H1 (cell line): ENCODE results near the gene ANKS1A. TPM values are rescaled to one million over a fixed set of nuclear protein-coding genes. Genes with fewer than 3 reads are reported as not detected.

Source experiments
- CTCF ChIA-PET: fragments of 300-600 bp; sonication (Branson Sonifier 250); formaldehyde crosslinking; loops from one replicate; lab custom pipeline; 2021; ENCODE audit not compliant: partially characterized antibody; lab: Charles Lee
- POLR2A ChIA-PET: fragments of 300-600 bp; sonication (Branson Sonifier 250); formaldehyde crosslinking; loops from one replicate; lab custom pipeline; 2021; ENCODE audit warnings: inconsistent platforms; ENCODE audit not compliant: partially characterized antibody; lab: Charles Lee
- DNase-seq, 2 experiments: peaks; one replicate each; pipeline versions ENCODE4 v3.0.0 to v3.0.0-alpha.2; 2010 to 2022; ENCODE audit warnings: low spot score in 2 of 2, low read depth in 1 of 2, mixed read lengths in 1 of 2
- FAIRE-seq: peaks from 2 replicates; lab custom pipeline; 2011; peaks lifted over from hg19 to GRCh38; lab: Jason Lieb, UNC
- H2AFZ ChIP-seq: 2 replicates; pipeline ENCODE4 v1.8.1; 2012; ENCODE audit warnings: low read length, inconsistent platforms
- H2AK5ac ChIP-seq: 2 replicates; pipeline ENCODE4 v1.6.1; 2013; ENCODE audit warnings: low read depth, low read length
- H2BK120ac ChIP-seq: replicated peaks from 2 replicates; pipeline ENCODE3; 2013; ENCODE audit warnings: low read depth, low read length, inconsistent platforms
- H2BK12ac ChIP-seq: 2 replicates; pipeline ENCODE4 v1.6.1; 2013; ENCODE audit warnings: low read depth, low read length
- H2BK15ac ChIP-seq: 2 replicates; pipeline ENCODE4 v1.6.1; 2013; ENCODE audit warnings: low read length
- H2BK20ac ChIP-seq: 2 replicates; pipeline ENCODE4 v1.6.1; 2013; ENCODE audit warnings: low read length
- H2BK5ac ChIP-seq: 2 replicates; pipeline ENCODE4 v1.6.1; 2013; ENCODE audit warnings: low read depth, low read length
- H3K14ac ChIP-seq: 2 replicates; pipeline ENCODE4 v1.6.1; 2013; ENCODE audit warnings: inconsistent platforms; ENCODE audit not compliant: insufficient read length
- H3K18ac ChIP-seq: 2 replicates; pipeline ENCODE4 v1.6.1; 2013; ENCODE audit warnings: low read length; ENCODE audit errors: extremely low read depth
- H3K23ac ChIP-seq: 2 replicates; pipeline ENCODE4 v1.6.1; 2013; ENCODE audit warnings: inconsistent platforms; ENCODE audit not compliant: insufficient read length
- H3K23me2 ChIP-seq: 2 replicates; pipeline ENCODE4 v1.6.1; 2013; ENCODE audit warnings: low read depth, low read length
- H3K27ac ChIP-seq: 2 replicates; pipeline ENCODE4 v1.6.1; 2011; ENCODE audit warnings: low read depth, low read length, inconsistent platforms
- H3K27me3 ChIP-seq, 4 experiments: replicated peaks in 1 of 4; 1 replicate in 1 of 4; 2 replicates in 3 of 4; pipeline versions ENCODE4 v1.6.1 to v1.8.1; 2011 to 2013; ENCODE audit warnings: low read length in 3 of 4, mild to moderate bottlenecking in 3 of 4, inconsistent platforms in 2 of 4, mixed read lengths in 2 of 4, moderate library complexity in 1 of 4; ENCODE audit not compliant: control insufficient read depth in 3 of 4, insufficient read depth in 3 of 4; ENCODE audit errors: extremely low read depth in 1 of 4
- H3K36me3 ChIP-seq, 4 experiments: 2 replicates each; pipeline versions ENCODE4 v1.6.1 to v1.8.1; 2011 to 2013; ENCODE audit warnings: mild to moderate bottlenecking in 4 of 4, low read length in 3 of 4, moderate library complexity in 2 of 4, control low read depth in 1 of 4, inconsistent platforms in 1 of 4; ENCODE audit not compliant: insufficient read depth in 4 of 4, control insufficient read depth in 2 of 4
- H3K4ac ChIP-seq: replicated peaks from 2 replicates; pipeline ENCODE3; 2013; ENCODE audit warnings: low read length, low read depth, mixed read lengths, inconsistent platforms; ENCODE audit not compliant: insufficient read length
- H3K4me1 ChIP-seq, 4 experiments: replicated peaks in 1 of 4; 1 replicate in 1 of 4; 2 replicates in 3 of 4; pipeline versions ENCODE4 v1.6.1 to v1.8.1; 2011 to 2013; ENCODE audit warnings: low read length in 3 of 4, inconsistent platforms in 2 of 4, mixed read lengths in 1 of 4; ENCODE audit not compliant: insufficient read depth in 4 of 4, control insufficient read depth in 3 of 4
- H3K4me2 ChIP-seq, 2 experiments: 2 replicates each; pipeline versions ENCODE4 v1.6.1 to v1.8.1; 2011 to 2013; ENCODE audit warnings: low read depth in 2 of 2, low read length in 2 of 2, control low read depth in 1 of 2, inconsistent platforms in 1 of 2, mild to moderate bottlenecking in 1 of 2; ENCODE audit not compliant: insufficient read depth in 1 of 2
- H3K4me3 ChIP-seq, 4 experiments: fragments of 200-600, 300-600 bp in 1 of 4; sonication (generic), shearing (Covaris generic), sonication (Bioruptor Twin) in 1 of 4; 2 replicates each; pipeline versions ENCODE4 v1.5.1 to v1.8.1; 2011 to 2016; ENCODE audit warnings: low read length in 4 of 4, low read depth in 3 of 4, control low read depth in 2 of 4, inconsistent platforms in 2 of 4, mild to moderate bottlenecking in 2 of 4, mixed read lengths in 1 of 4, moderate library complexity in 1 of 4; ENCODE audit not compliant: insufficient read depth in 2 of 4; ENCODE audit errors: extremely low read depth in 1 of 4
- H3K56ac ChIP-seq: replicated peaks from 2 replicates; pipeline ENCODE3; 2013; ENCODE audit warnings: low read depth, mild to moderate bottlenecking, mixed read lengths, low read length, inconsistent platforms; ENCODE audit not compliant: insufficient read length
- H3K79me1 ChIP-seq: 2 replicates; pipeline ENCODE4 v1.6.1; 2013; ENCODE audit warnings: low read depth, low read length, control low read depth
- H3K79me2 ChIP-seq, 2 experiments: 2 replicates each; pipeline versions ENCODE4 v1.6.1 to v1.8.1; 2012 to 2013; ENCODE audit warnings: low read length in 2 of 2, mild to moderate bottlenecking in 2 of 2, inconsistent platforms in 1 of 2; ENCODE audit not compliant: insufficient read depth in 2 of 2, control insufficient read depth in 1 of 2
- H3K9ac ChIP-seq, 4 experiments: replicated peaks in 1 of 4; 1 replicate in 1 of 4; 2 replicates in 3 of 4; pipeline versions ENCODE4 v1.6.1 to v1.8.1; 2011 to 2013; ENCODE audit warnings: low read depth in 3 of 4, low read length in 3 of 4, control low read depth in 2 of 4, mild to moderate bottlenecking in 2 of 4, moderate library complexity in 2 of 4, inconsistent platforms in 1 of 4; ENCODE audit errors: extremely low read depth in 1 of 4
- H3K9me3 ChIP-seq, 2 experiments: 2 replicates each; pipeline versions ENCODE4 v1.6.1 to v1.8.1; 2012 to 2013; ENCODE audit warnings: mild to moderate bottlenecking in 2 of 2, moderate library complexity in 2 of 2, control low read depth in 1 of 2, inconsistent platforms in 1 of 2, low read depth in 1 of 2, low read length in 1 of 2, mixed read lengths in 1 of 2; ENCODE audit not compliant: insufficient read depth in 2 of 2
- H4K20me1 ChIP-seq, 2 experiments: replicated peaks in 1 of 2; 2 replicates each; pipeline versions ENCODE3 to v1.8.1; 2011 to 2013; ENCODE audit warnings: inconsistent platforms in 2 of 2, low read length in 2 of 2, mild to moderate bottlenecking in 1 of 2; ENCODE audit not compliant: insufficient read depth in 2 of 2, control insufficient read depth in 1 of 2
- H4K5ac ChIP-seq: 2 replicates; pipeline ENCODE4 v1.6.1; 2013; ENCODE audit warnings: low read length, low read depth, mixed read lengths, inconsistent platforms; ENCODE audit not compliant: insufficient read length
- H4K8ac ChIP-seq: 2 replicates; pipeline ENCODE4 v1.8.0; 2013; ENCODE audit warnings: mild to moderate bottlenecking, moderate library complexity, low read length, inconsistent platforms; ENCODE audit not compliant: insufficient read depth; ENCODE audit errors: extremely low read depth
- H4K91ac ChIP-seq: replicated peaks from 2 replicates; pipeline ENCODE3; 2013; ENCODE audit warnings: low read length, mixed read lengths, inconsistent platforms; ENCODE audit not compliant: insufficient read length
- CBX8 ChIP-seq: fragments of 300-800, 300-1000 bp; sonication (generic); IDR thresholded peaks from 2 replicates; pipeline ENCODE4 v1.7.1; 2016; ENCODE audit warnings: low read depth, low read length, borderline replicate concordance
- CREB1 ChIP-seq: IDR thresholded peaks from 2 replicates; pipeline ENCODE4 v1.6.1; 2012; ENCODE audit warnings: inconsistent platforms
- GABPA ChIP-seq: IDR thresholded peaks from 2 replicates; pipeline ENCODE4 v1.6.1; 2011; ENCODE audit warnings: mild to moderate bottlenecking, low read length, moderate library complexity, borderline replicate concordance; ENCODE audit not compliant: insufficient read depth
- PHF8 ChIP-seq: fragments of 200-600 bp; sonication (generic); conservative IDR thresholded peaks from 2 replicates; pipeline ENCODE4 v1.7.1; 2012; ENCODE audit warnings: low read depth, mild to moderate bottlenecking, inconsistent platforms, low read length, moderate library complexity
- POLR2A ChIP-seq, 2 experiments: IDR thresholded peaks; 1 replicate in 1 of 2; 2 replicates in 1 of 2; pipeline ENCODE4 v1.6.1; 2011; ENCODE audit warnings: low read depth in 2 of 2, low read length in 2 of 2, mild to moderate bottlenecking in 2 of 2; ENCODE audit errors: control extremely low read depth in 1 of 2
- POU5F1 ChIP-seq: IDR thresholded peaks from 2 replicates; pipeline ENCODE4 v1.6.1; 2011; ENCODE audit warnings: low read depth, mild to moderate bottlenecking, low read length, moderate library complexity
- SAP30 ChIP-seq: fragments of 300-600 bp; sonication (generic); IDR thresholded peaks from 2 replicates; pipeline ENCODE4 v1.7.1; 2012; ENCODE audit warnings: low read length, moderate library complexity, mild to moderate bottlenecking, inconsistent platforms; ENCODE audit not compliant: insufficient read depth, insufficient replicate concordance
- SIN3A ChIP-seq, 2 experiments: IDR thresholded peaks in 1 of 2; conservative IDR thresholded peaks in 1 of 2; 2 replicates each; pipeline ENCODE4 v1.6.1; 2011 to 2012; ENCODE audit warnings: low read length in 2 of 2, improper control_type of control experiment in 1 of 2, low read depth in 1 of 2, mild to moderate bottlenecking in 1 of 2
- SIRT6 ChIP-seq: IDR thresholded peaks from one replicate; pipeline ENCODE4 v1.7.1; 2012; ENCODE audit warnings: low read length, inconsistent platforms
- SP1 ChIP-seq: IDR thresholded peaks from 2 replicates; pipeline ENCODE4 v1.6.1; 2011; ENCODE audit warnings: low read depth, low read length
- WGBS, 2 experiments: shearing (Covaris generic) in 1 of 2; methylation state at CpG; one replicate each; pipeline versions ENCODE4 v1.1.6 to v1.1.7; 2013 to 2015; ENCODE audit warnings: low lambda C conversion rate in 2 of 2, mixed read lengths in 2 of 2, inconsistent platforms in 1 of 2, low coverage in 1 of 2, missing lambda C conversion rate in 1 of 2; ENCODE audit not compliant: insufficient replicate concordance in 2 of 2, insufficient coverage in 1 of 2, insufficient read length in 1 of 2; ENCODE audit errors: extremely low coverage in 1 of 2, missing lambda C conversion rate in 1 of 2; 5-methylcytosine and 5-hydroxymethylcytosine counted together
- polyA plus RNA-seq, 7 experiments: library from polyadenylated mRNA; depleted of rRNA in 3 of 7; stranded (reverse) in 5 of 7; unstranded in 2 of 7; fragments of >200 nt in 5 of 7; fragments of 200-250 nt in 2 of 7; gene quantifications; 1 replicate in 5 of 7; 2 replicates in 1 of 7; 4 replicates in 1 of 7; pipeline versions ENCODE4 v1.2.1 to v1.2.3, GENCODE V29; 2011 to 2013; ENCODE audit warnings: missing spikeins in 2 of 7, mixed read lengths in 2 of 7
- total RNA-seq: library from RNA; stranded (reverse); fragmentation: NEBNext Ultra II Directional; extraction: Animal tissue kit (Norgen Biotek cat#: 25700); gene quantifications from 2 replicates; pipeline ENCODE4 v1.2.1, GENCODE V29; 2021
- TF ChIP-seq, protein P1 (sequence below): IDR thresholded peaks from 2 replicates; pipeline ENCODE4 v1.6.1; 2012; ENCODE audit warnings: inconsistent platforms

The ANKS1A gene
- total and polyA plus RNA-seq, 2 of the 8 experiments (the other 6 are each of a cell fraction or from before 2014, with no cell fraction given): 9.8 to 30.9 TPM

DNA sequence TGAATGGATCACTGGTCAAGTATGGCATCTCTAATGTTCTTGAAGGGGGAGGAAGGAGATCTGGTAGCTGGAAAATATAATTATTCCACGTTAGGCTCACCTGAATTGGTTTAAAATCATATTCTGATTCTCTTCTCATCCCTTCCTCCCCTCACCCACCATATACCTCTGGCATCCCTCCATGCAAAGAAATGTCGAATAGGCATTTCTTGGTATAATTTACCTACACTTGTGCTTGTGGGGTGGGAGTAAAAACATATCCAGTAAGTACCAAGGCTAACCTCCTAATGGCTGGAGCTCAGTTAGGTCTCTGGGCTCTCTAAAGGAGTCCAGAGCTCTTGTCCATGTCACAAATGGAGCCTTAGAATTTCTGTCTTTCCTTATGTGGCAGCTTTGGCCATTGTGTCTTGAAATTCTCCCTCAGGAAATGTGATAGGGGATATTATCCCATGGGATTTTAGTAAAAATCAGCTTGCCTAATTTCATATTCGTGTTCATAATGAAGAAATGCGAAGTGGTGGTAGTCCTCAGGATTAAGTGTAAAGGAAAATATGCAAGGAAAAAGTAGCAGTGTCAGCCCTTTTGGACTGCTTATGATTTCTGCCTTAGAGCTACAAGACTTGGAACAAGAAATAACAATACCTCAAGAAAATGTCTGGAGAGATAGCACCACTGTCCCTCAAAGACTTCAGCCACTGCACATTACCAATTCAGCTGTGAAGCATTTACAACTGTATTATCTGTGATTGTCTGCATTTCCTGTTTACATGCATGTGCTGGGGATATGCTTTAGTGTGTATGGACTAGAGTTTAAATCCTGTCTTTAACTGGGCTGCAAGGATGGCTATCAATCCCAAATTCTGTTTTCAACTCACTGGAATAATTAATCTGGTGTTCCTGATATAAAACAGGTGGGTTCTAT is 13.5 kb upstream of the ANKS1A start:
- CTCF ChIA-PET: interaction anchor here (0.6 to 1.7 kb wide), 5 partner anchors 8 to 265 kb away, joined by 3 read pairs; no protein-coding TSS in a partner anchor
- H3K27ac ChIP-seq: peak overlapping the region; percentile 29; the same call in 1 of the 2 replicates
- FAIRE-seq: no peak
- no peak for TF ChIP-seq POLR2A (IDR thresholded peaks at IDR 0.05; ENCODE audit: control extremely low read depth in 1 of 2, low read depth in 2 of 2, low read length in 2 of 2)
- TF ChIP-seq, protein P1, sequence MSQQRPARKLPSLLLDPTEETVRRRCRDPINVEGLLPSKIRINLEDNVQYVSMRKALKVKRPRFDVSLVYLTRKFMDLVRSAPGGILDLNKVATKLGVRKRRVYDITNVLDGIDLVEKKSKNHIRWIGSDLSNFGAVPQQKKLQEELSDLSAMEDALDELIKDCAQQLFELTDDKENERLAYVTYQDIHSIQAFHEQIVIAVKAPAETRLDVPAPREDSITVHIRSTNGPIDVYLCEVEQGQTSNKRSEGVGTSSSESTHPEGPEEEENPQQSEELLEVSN: no peak
- TF ChIP-seq GABPA: no peak
- no peak for TF ChIP-seq SIN3A (conservative IDR thresholded peaks at IDR 0.05 in 1 of 2, IDR thresholded peaks at IDR 0.05 in 1 of 2; ENCODE audit: low read depth in 1 of 2, low read length in 2 of 2)
- TF ChIP-seq SAP30: no peak
- no peak for TF ChIP-seq PHF8
- TF ChIP-seq CREB1: no peak
- TF ChIP-seq POU5F1: no peak
- no peak for TF ChIP-seq SP1
- no peak for TF ChIP-seq SIRT6
- no peak for TF ChIP-seq CBX8

More for the DNA sequence above, 13.5 kb upstream of the ANKS1A start:
- peaks cover 11 to 60% (median 38%) of the 10 kb centered on the region in 4 experiments; a peak in 7 of 8 replicates for H3K36me3 ChIP-seq
- H2BK20ac ChIP-seq: no peak overlapping the region
- no peaks in the 10 kb centered on the region for H3K23me2 ChIP-seq
- H3K4me2 ChIP-seq: no peak overlapping the region; a peak in 1 of 4 replicates
- H3K79me2 ChIP-seq: no peaks in the 10 kb centered on the region
- H3K27me3 ChIP-seq: no peaks in the 10 kb centered on the region
- H2BK15ac ChIP-seq: no peak overlapping the region
- no peak overlapping the region for H3K23ac ChIP-seq
- H3K4me1 ChIP-seq: peaks cover 0 to 7% (median 0%) of the 10 kb centered on the region in 4 experiments; a peak in 1 of 7 replicates
- no peak overlapping the region for H4K91ac ChIP-seq
- WGBS, 2 experiments: 90% methylated on average over 4 of the region's 4 CpGs; no CpG with 5 or more reads in 1 of the 2 experiments
- POLR2A ChIA-PET: interaction anchor here (1.1 to 5.4 kb wide), 2 partner anchors 12 to 117 kb away, joined by 4 to 48 read pairs; partner anchors contain the start of genes ANKS1A and TAF11
- H2BK120ac ChIP-seq: no peak overlapping the region
- peaks cover 0 to 2% of the 10 kb centered on the region in 2 experiments for H4K20me1 ChIP-seq
- no peak overlapping the region for H3K14ac ChIP-seq
- no peaks in the 10 kb centered on the region for H3K79me1 ChIP-seq
- H3K9ac ChIP-seq: no peak overlapping the region
- no peak overlapping the region for H3K18ac ChIP-seq
- H3K4ac ChIP-seq: no peak overlapping the region
- H4K5ac ChIP-seq: no peak overlapping the region
- H2AK5ac ChIP-seq: no peak overlapping the region
- no peak overlapping the region for H2AFZ ChIP-seq
- H3K9me3 ChIP-seq: no peaks in the 10 kb centered on the region
- H3K4me3 ChIP-seq: no peak overlapping the region
- no peak for DNase-seq
- H3K56ac ChIP-seq: no peak overlapping the region
- no peak overlapping the region for H2BK5ac ChIP-seq
- H2BK12ac ChIP-seq: no peak overlapping the region
- no peak overlapping the region for H4K8ac ChIP-seq
